HG03103 (cell line): ENCODE measurements around the gene B3GALT6.

Experiments
- ATAC-seq: cut with Tn5 transposase; IDR thresholded peaks from one replicate; pipeline ENCODE4 v1.9.1; 2021; ENCODE audit warnings: low read depth; ENCODE audit not compliant: unreplicated experiment

B3GALT6 gene

GRCh38 chr1:1215080-1215676 is 16.9 kb upstream of the B3GALT6 start:
- no peak for ATAC-seq

- ATAC-seq: no peak
These were observed 16.0 kb upstream of the B3GALT6 start for GRCh38 chr1:1215881-1216605.

- ATAC-seq: no peak
These were observed 15.0 kb upstream of the B3GALT6 start for GRCh38 chr1:1216770-1217620.

GRCh38 chr1:1217621-1218523 is 14.2 kb upstream of the B3GALT6 start:
- ATAC-seq: no peak

GRCh38 chr1:1218524-1219200 is 13.4 kb upstream of the B3GALT6 start:
- ATAC-seq: no peak

- no peak for ATAC-seq
These were observed 12.7 kb upstream of the B3GALT6 start for GRCh38 chr1:1219341-1219740.

- no peak for ATAC-seq
These were observed 11.8 kb upstream of the B3GALT6 start for GRCh38 chr1:1220197-1220596.

GRCh38 chr1:1221887-1222574 is 10.0 kb upstream of the B3GALT6 start:
- ATAC-seq: no peak

GRCh38 chr1:1222575-1223225 is 9.3 kb upstream of the B3GALT6 start:
- no peak for ATAC-seq

GRCh38 chr1:1223321-1223720 is 8.7 kb upstream of the B3GALT6 start:
- ATAC-seq: no peak

- ATAC-seq: no peak
These were observed 8.1 kb upstream of the B3GALT6 start for GRCh38 chr1:1223891-1224290.

- no peak for ATAC-seq
These were observed 6.7 kb upstream of the B3GALT6 start for GRCh38 chr1:1225238-1225845.

GRCh38 chr1:1225913-1226312 is 6.1 kb upstream of the B3GALT6 start:
- no peak for ATAC-seq

- ATAC-seq: no peak
These were observed 5.3 kb upstream of the B3GALT6 start for GRCh38 chr1:1226566-1227362.

- no peak for ATAC-seq
These were observed 4.7 kb upstream of the B3GALT6 start for GRCh38 chr1:1227386-1227785.

GRCh38 chr1:1228187-1228586 is 3.9 kb upstream of the B3GALT6 start:
- no peak for ATAC-seq

GRCh38 chr1:1228596-1229321 is 3.3 kb upstream of the B3GALT6 start:
- ATAC-seq: no peak
